Hepatocyte (in vitro differentiated cells): ENCODE results near the gene C2orf68. TPM values are rescaled to one million over a fixed set of nuclear protein-coding genes. Genes with fewer than 3 reads are reported as not detected.

Experiments used
- DNase-seq: peaks from one replicate; pipeline ENCODE4 v3.0.0-alpha.2; 2016; ENCODE audit warnings: low spot score
- H2AFZ ChIP-seq: fragments of 200-600 bp; sonication (generic); 2 replicates; pipeline ENCODE4 v1.6.0; 2016; ENCODE audit warnings: antibody characterized with exemption, mild to moderate bottlenecking
- H3K27ac ChIP-seq: fragments of 200-600 bp; sonication (generic); 2 replicates; pipeline ENCODE4 v1.5.1; 2016; ENCODE audit warnings: mild to moderate bottlenecking
- H3K27me3 ChIP-seq: fragments of 200-600 bp; sonication (generic); 2 replicates; pipeline ENCODE4 v1.6.1; 2016
- H3K36me3 ChIP-seq: fragments of 200-600 bp; sonication (generic); replicated peaks from 2 replicates; pipeline ENCODE4 v1.5.1; 2016; ENCODE audit warnings: low read depth; ENCODE audit not compliant: insufficient read depth
- H3K4me1 ChIP-seq: fragments of 200-600 bp; sonication (generic); 2 replicates; pipeline ENCODE4 v1.5.1; 2016; ENCODE audit warnings: mild to moderate bottlenecking, moderate library complexity; ENCODE audit not compliant: insufficient read depth
- H3K4me2 ChIP-seq: fragments of 200-600 bp; sonication (generic); 2 replicates; pipeline ENCODE4 v1.6.0; 2016
- H3K4me3 ChIP-seq: fragments of 200-600 bp; sonication (generic); 2 replicates; pipeline ENCODE4 v1.5.1; 2016; ENCODE audit warnings: mild to moderate bottlenecking
- H3K79me2 ChIP-seq: fragments of 200-600 bp; sonication (generic); 2 replicates; pipeline ENCODE4 v1.6.0; 2017; ENCODE audit warnings: mild to moderate bottlenecking
- H3K9me2 ChIP-seq: fragments of 200-600 bp; sonication (generic); replicated peaks from 2 replicates; pipeline ENCODE4 v1.6.0; 2017; ENCODE audit warnings: mild to moderate bottlenecking; ENCODE audit not compliant: insufficient read depth
- H3K9me3 ChIP-seq: fragments of 200-600 bp; sonication (generic); 2 replicates; pipeline ENCODE4 v1.5.1; 2016; ENCODE audit warnings: low read depth, mild to moderate bottlenecking
- H4K20me1 ChIP-seq: fragments of 200-600 bp; sonication (generic); 2 replicates; pipeline ENCODE4 v1.6.0; 2016; ENCODE audit warnings: mild to moderate bottlenecking; ENCODE audit not compliant: insufficient read depth, poor library complexity, severe bottlenecking
- CTCF ChIP-seq: fragments of 200-600 bp; sonication (generic); IDR thresholded peaks from 2 replicates; pipeline ENCODE4 v1.5.1; 2016; ENCODE audit warnings: antibody characterized with exemption, mild to moderate bottlenecking; ENCODE audit not compliant: poor library complexity
- EZH2 ChIP-seq: fragments of 200-600 bp; sonication (generic); IDR thresholded peaks from 2 replicates; pipeline ENCODE4 v1.6.1; 2016; ENCODE audit warnings: antibody characterized with exemption, mild to moderate bottlenecking, borderline replicate concordance
- EZH2phosphoT487 ChIP-seq: fragments of 200-600 bp; sonication (generic); IDR thresholded peaks from one replicate; pipeline ENCODE4 v1.6.1; 2018; ENCODE audit warnings: antibody characterized with exemption, mild to moderate bottlenecking, low read depth, moderate library complexity; ENCODE audit not compliant: unreplicated experiment, severe bottlenecking
- WGBS: methylation state at CpG from one replicate; pipeline ENCODE4 v1.1.6; 2016; ENCODE audit warnings: low lambda C conversion rate; ENCODE audit errors: missing lambda C conversion rate; 5-methylcytosine and 5-hydroxymethylcytosine counted together
- polyA plus RNA-seq: library from polyadenylated mRNA; unstranded; fragments of >200 nt; fragmentation: Nextera tagmentation; extraction: Ambion mirVana; gene quantifications from 2 replicates; pipeline ENCODE4 v1.2.1, GENCODE V29; 2016
- total RNA-seq: library from RNA; depleted of rRNA; stranded (reverse); fragments of >200 nt; gene quantifications from 2 replicates; pipeline ENCODE4 v1.2.3, GENCODE V29; 2014

Gene C2orf68
- total and polyA plus RNA-seq, 2 experiments from 2014 or later = 21.6 to 28.3 TPM

GRCh38 chr2:85590950-85591349, 20.9 kb downstream of the C2orf68 start:
- Histone ChIP-seq H4K20me1 (no peaks in the 10 kb centered on the region), H3K27ac (peak overlapping the region; percentile 79), H3K27me3 (no peaks in the 10 kb centered on the region), H3K4me2 (peak overlapping the region; percentile 54), H3K4me1 (peaks cover 7% of the 10 kb centered on the region), H3K4me3 (no peak overlapping the region), H3K36me3 (no peaks in the 10 kb centered on the region), H3K9me2 (no peaks in the 10 kb centered on the region), H3K9me3 (no peaks in the 10 kb centered on the region), H3K79me2 (peaks cover 2% of the 10 kb centered on the region), H2AFZ (no peak overlapping the region)
- DNase-seq = no peak
- 71% methylated on average over 2 of the region's 2 CpGs for WGBS
- TF ChIP-seq EZH2 = no peak
- TF ChIP-seq CTCF = no peak
- no peak for TF ChIP-seq EZH2phosphoT487

- H3K4me3 ChIP-seq = no peak overlapping the region
- no peak overlapping the region for H2AFZ ChIP-seq
- H3K36me3 ChIP-seq = no peaks in the 10 kb centered on the region
- H3K9me2 ChIP-seq = no peaks in the 10 kb centered on the region
- H3K79me2 ChIP-seq = no peaks in the 10 kb centered on the region
- H3K4me2 ChIP-seq = peak overlapping the region; percentile 16
- no peaks in the 10 kb centered on the region for H3K27me3 ChIP-seq
- H4K20me1 ChIP-seq = no peaks in the 10 kb centered on the region
- peak overlapping the region; percentile 79 for H3K27ac ChIP-seq
- H3K4me1 ChIP-seq = peaks cover 14% of the 10 kb centered on the region
- H3K9me3 ChIP-seq = no peaks in the 10 kb centered on the region
- TF ChIP-seq EZH2phosphoT487 (no peak), CTCF (no peak), EZH2 (no peak)
- WGBS = 49% methylated on average over 7 of the region's 7 CpGs
- no peak for DNase-seq
Measured at GRCh38 chr2:85589982-85590791, 21.7 kb downstream of the C2orf68 start.

GRCh38 chr2:85589181-85589580, 22.7 kb downstream of the C2orf68 start:
- Histone ChIP-seq H4K20me1 (no peaks in the 10 kb centered on the region), H3K9me3 (no peaks in the 10 kb centered on the region), H3K27ac (peak overlapping the region; percentile 79), H3K79me2 (no peaks in the 10 kb centered on the region), H3K4me1 (peaks cover 19% of the 10 kb centered on the region), H3K36me3 (no peaks in the 10 kb centered on the region), H3K4me3 (no peak overlapping the region), H3K27me3 (no peaks in the 10 kb centered on the region), H3K9me2 (no peaks in the 10 kb centered on the region), H3K4me2 (no peak overlapping the region), H2AFZ (no peak overlapping the region)
- WGBS = 91% methylated on average over 4 of the region's 4 CpGs
- TF ChIP-seq EZH2phosphoT487 = no peak
- no peak for TF ChIP-seq EZH2
- TF ChIP-seq CTCF = no peak
- DNase-seq = no peak
